HCT116 (cell line): ENCODE measurements around the gene POLR3H. TPM values are rescaled to one million over a fixed set of nuclear protein-coding genes. Genes with fewer than 3 reads are reported as not detected.

Experiments used
- ATAC-seq: fragments of 200-7000 bp; cut with Tn5 transposase; 2 replicates; pipeline ENCODE4 v1.9.1; 2020; ENCODE audit warnings: mild to moderate bottlenecking, moderate library complexity
- BruUV-seq: library from RNA; stranded (reverse); fragments of 400-500 nt; replicated peaks from 2 replicates; lab custom pipeline; 2021; lab: Mats Ljungman, UMichigan
- CTCF ChIA-PET: fragments of 300-600 bp; sonication (Branson Sonifier 250); formaldehyde crosslinking; loops from one replicate; lab custom pipeline; 2021; ENCODE audit warnings: antibody characterized with exemption; lab: Charles Lee
- POLR2A ChIA-PET: fragments of 300-600, 350-600 bp; sonication (Branson Sonifier 250); formaldehyde crosslinking; loops from one replicate; lab custom pipeline; 2021; ENCODE audit warnings: antibody characterized with exemption; lab: Charles Lee
- RAD21 ChIA-PET, 2 experiments: fragments of 300-600 bp; sonication (Branson Sonifier 250); formaldehyde crosslinking; loops; one replicate each; lab custom pipeline; 2023; ENCODE audit warnings: low total read pairs in 2 of 2; ENCODE audit not compliant: uncharacterized antibody in 2 of 2, unreplicated experiment in 2 of 2, low non-redundant PET in 1 of 2; lab: Charles Lee
- DNase-seq: peaks from one replicate; pipeline ENCODE4 v3.0.0-alpha.2; 2010; ENCODE audit warnings: low read depth, low spot score
- H2AFZ ChIP-seq: fragments of 200-600 bp; shearing (Covaris generic), sonication (generic); 2 replicates; pipeline ENCODE4 v1.6.1; 2017; ENCODE audit warnings: low read depth, mixed run types, mixed read lengths, antibody characterized with exemption, low read length; ENCODE audit not compliant: poor library complexity, severe bottlenecking
- H3K27ac ChIP-seq: 2 replicates; pipeline ENCODE4 v1.5.1; 2012; ENCODE audit warnings: low read depth, low read length
- H3K27me3 ChIP-seq: fragments of 200-600 bp; sonication (generic); 2 replicates; pipeline ENCODE4 v1.6.1; 2016; ENCODE audit warnings: mixed run types, low read length, mixed read lengths; ENCODE audit not compliant: insufficient read depth
- H3K36me3 ChIP-seq, 2 experiments: fragments of 200-500 bp in 1 of 2; fragments of 200-600 bp in 1 of 2; sonication (Bioruptor generic) in 1 of 2; sonication (generic) in 1 of 2; 2 replicates each; pipeline versions ENCODE4 v1.5.1 to v1.6.1; 2014 to 2016; ENCODE audit warnings: low read length in 2 of 2, inconsistent platforms in 1 of 2, mixed read lengths in 1 of 2, mixed run types in 1 of 2; ENCODE audit not compliant: insufficient read depth in 2 of 2, control insufficient read depth in 1 of 2
- H3K4me1 ChIP-seq, 2 experiments: fragments of 200-600 bp in 1 of 2; sonication (generic) in 1 of 2; 2 replicates each; pipeline versions ENCODE4 v1.5.1 to v1.6.1; 2012 to 2017; ENCODE audit warnings: low read length in 2 of 2, inconsistent platforms in 1 of 2, mild to moderate bottlenecking in 1 of 2, mixed read lengths in 1 of 2, mixed run types in 1 of 2, moderate library complexity in 1 of 2; ENCODE audit not compliant: insufficient read depth in 2 of 2, control insufficient read depth in 1 of 2
- H3K4me2 ChIP-seq: fragments of 200-600 bp; sonication (generic); 2 replicates; pipeline ENCODE4 v1.6.1; 2017; ENCODE audit warnings: mixed run types, low read length, mixed read lengths
- H3K4me3 ChIP-seq, 2 experiments: fragments of 200-600 bp in 1 of 2; sonication (generic) in 1 of 2; replicated peaks in 1 of 2; 2 replicates each; pipeline ENCODE4 v1.5.1; 2011 to 2016; ENCODE audit warnings: low read length in 2 of 2, control low read depth in 1 of 2, low read depth in 1 of 2, mild to moderate bottlenecking in 1 of 2, mixed read lengths in 1 of 2, mixed run types in 1 of 2
- H3K79me2 ChIP-seq: fragments of 200-600 bp; sonication (generic); 2 replicates; pipeline ENCODE4 v1.6.1; 2017; ENCODE audit warnings: mild to moderate bottlenecking, mixed run types, low read length, moderate library complexity, mixed read lengths; ENCODE audit not compliant: insufficient read depth
- H3K9ac ChIP-seq: fragments of 200-600 bp; sonication (generic); 2 replicates; pipeline ENCODE4 v1.6.1; 2016; ENCODE audit warnings: low read length, mixed read lengths
- H3K9me2 ChIP-seq: fragments of 200-600 bp; sonication (generic), shearing (Covaris generic); 2 replicates; pipeline ENCODE4 v1.6.1; 2017; ENCODE audit warnings: mixed run types, mild to moderate bottlenecking, moderate library complexity; ENCODE audit not compliant: insufficient read depth
- H3K9me3 ChIP-seq, 2 experiments: fragments of 200-500 bp in 1 of 2; fragments of 200-600 bp in 1 of 2; sonication (Bioruptor generic) in 1 of 2; sonication (generic) in 1 of 2; 2 replicates each; pipeline ENCODE4 v1.6.1; 2014 to 2017; ENCODE audit warnings: low read length in 2 of 2, mixed read lengths in 2 of 2, inconsistent platforms in 1 of 2, low read depth in 1 of 2, mild to moderate bottlenecking in 1 of 2, mixed run types in 1 of 2, moderate library complexity in 1 of 2; ENCODE audit not compliant: control insufficient read depth in 1 of 2, insufficient read depth in 1 of 2
- H4K20me1 ChIP-seq: fragments of 200-600 bp; sonication (generic), shearing (Covaris generic); 2 replicates; pipeline ENCODE4 v1.6.1; 2017; ENCODE audit warnings: mixed run types, mild to moderate bottlenecking, moderate library complexity; ENCODE audit not compliant: insufficient read depth
- ATF3 ChIP-seq: IDR thresholded peaks from 2 replicates; pipeline ENCODE4 v1.6.1; 2012
- CBX3 ChIP-seq: IDR thresholded peaks from 2 replicates; pipeline ENCODE4 v1.6.1; 2012; ENCODE audit warnings: low read depth
- CEBPB ChIP-seq: IDR thresholded peaks from 2 replicates; pipeline ENCODE4 v1.6.1; 2012; ENCODE audit warnings: low read depth
- CTCF ChIP-seq, 3 experiments: fragments of 200-600 bp in 1 of 3; sonication (generic) in 1 of 3; IDR thresholded peaks in 2 of 3; conservative IDR thresholded peaks in 1 of 3; 2 replicates each; pipeline ENCODE4 v1.5.1; 2012 to 2017; ENCODE audit warnings: low read depth in 2 of 3, low read length in 2 of 3, antibody characterized with exemption in 1 of 3, borderline replicate concordance in 1 of 3, control low read depth in 1 of 3, mild to moderate bottlenecking in 1 of 3, mixed read lengths in 1 of 3, mixed run types in 1 of 3, moderate library complexity in 1 of 3; ENCODE audit not compliant: insufficient read depth in 1 of 3
- EZH2phosphoT487 ChIP-seq: fragments of 200-600 bp; IDR thresholded peaks from 2 replicates; pipeline ENCODE4 v1.6.1; 2018; ENCODE audit warnings: antibody characterized with exemption, borderline replicate concordance
- POLR2A ChIP-seq: IDR thresholded peaks from 2 replicates; pipeline ENCODE4 v1.7.0; 2011; ENCODE audit warnings: borderline replicate concordance; ENCODE audit not compliant: insufficient read depth, insufficient read length; ENCODE audit errors: extremely low read depth
- SIN3A ChIP-seq: IDR thresholded peaks from 2 replicates; pipeline ENCODE4 v1.6.1; 2012; ENCODE audit warnings: low read depth
- ZBTB33 ChIP-seq: IDR thresholded peaks from 2 replicates; pipeline ENCODE4 v1.6.1; 2011; ENCODE audit warnings: mild to moderate bottlenecking, low read length, moderate library complexity; ENCODE audit not compliant: insufficient replicate concordance; ENCODE audit errors: extremely low read depth
- intact Hi-C: fragments of 100-400 bp; cut with micrococcal nuclease; formaldehyde crosslinking; loops from 2 replicates; pipeline ENCODE4 v1.10.0; 2022
- total RNA-seq: library from RNA; stranded (reverse); gene quantifications from one replicate; pipeline ENCODE4 v1.2.1, GENCODE V29; 2021; ENCODE audit not compliant: unreplicated experiment

The POLR3H gene
- total RNA-seq, 1 experiment from 2014 or later, result 62.1 TPM

- Histone ChIP-seq H3K4me2 (no peak overlapping the region), H3K27ac (no peak overlapping the region), H4K20me1 (no peaks in the 10 kb centered on the region), H2AFZ (no peak overlapping the region), H3K9me3 (no peaks in the 10 kb centered on the region), H3K9me2 (no peaks in the 10 kb centered on the region), H3K27me3 (no peaks in the 10 kb centered on the region), H3K9ac (no peak overlapping the region), H3K4me1 (peaks cover 2 to 13% of the 10 kb centered on the region in 2 experiments; a peak in 3 of 4 replicates), H3K79me2 (no peaks in the 10 kb centered on the region), H3K36me3 (no peaks in the 10 kb centered on the region), H3K4me3 (no peak overlapping the region)
- BruUV-seq, result no TSS peak
- ChIA-PET RAD21 (no interaction called here), POLR2A (interaction anchor here (1.2 kb wide), 1 partner anchor 38 kb away, joined by 4 read pairs; the partner anchor contains the start of gene PMM1), CTCF (interaction anchor here (0.6 kb wide), 1 partner anchor 94 kb away, joined by 6 read pairs; no protein-coding TSS in a partner anchor)
- DNase-seq (no peak), ATAC-seq (no peak)
- intact Hi-C loops, result no loop called here
- TF ChIP-seq ZBTB33, result no peak
- TF ChIP-seq POLR2A, result no peak
- no peak for TF ChIP-seq EZH2phosphoT487
- TF ChIP-seq CEBPB, result no peak
- no peak for TF ChIP-seq CTCF (IDR thresholded peaks at IDR 0.05 in 2 of 3, conservative IDR thresholded peaks at IDR 0.05 in 1 of 3; ENCODE audit: borderline replicate concordance in 1 of 3, insufficient read depth in 1 of 3, low read depth in 2 of 3, low read length in 2 of 3)
- TF ChIP-seq SIN3A, result no peak
- no peak for TF ChIP-seq CBX3
- no peak for TF ChIP-seq ATF3
Observed at GRCh38 chr22:41550952-41551491, 6.8 kb upstream of the POLR3H start.
